ENCODE data around the gene RPTOR.

The RPTOR gene

GRCh38 chr17:80611816-80612215 lies 67.2 kb downstream of the RPTOR start:
- no peak for TF ChIP-seq CTCF (IDR thresholded peaks at IDR 0.05; ENCODE audit: borderline replicate concordance, control extremely low read depth, extremely low read depth, insufficient read depth, missing control alignments)
- DNase-seq (ENCODE audit: low spot score) = no peak
- in situ Hi-C loops (cut with MboI; ENCODE audit: low sequenced_read_pairs, unreplicated experiment) = no loop called here

- DNase-seq (ENCODE audit: low spot score) = no peak
- no peak for TF ChIP-seq CTCF (IDR thresholded peaks at IDR 0.05; ENCODE audit: borderline replicate concordance, control extremely low read depth, extremely low read depth, insufficient read depth, missing control alignments)
- in situ Hi-C loops (cut with MboI; ENCODE audit: low sequenced_read_pairs, unreplicated experiment) = no loop called here
Observed at GRCh38 chr17:80612997-80613731, 68.5 kb downstream of the RPTOR start.

GRCh38 chr17:80613732-80614071 lies 69.1 kb downstream of the RPTOR start:
- in situ Hi-C loops (cut with MboI; ENCODE audit: low sequenced_read_pairs, unreplicated experiment) = no loop called here
- TF ChIP-seq CTCF (IDR thresholded peaks at IDR 0.05; ENCODE audit: borderline replicate concordance, control extremely low read depth, extremely low read depth, insufficient read depth, missing control alignments) = no peak
- DNase-seq (ENCODE audit: low spot score) = no peak

- TF ChIP-seq CTCF (IDR thresholded peaks at IDR 0.05; ENCODE audit: borderline replicate concordance, control extremely low read depth, extremely low read depth, insufficient read depth, missing control alignments) = no peak
- DNase-seq (ENCODE audit: low spot score) = no peak
- in situ Hi-C loops (cut with MboI; ENCODE audit: low sequenced_read_pairs, unreplicated experiment) = no loop called here
Observed at GRCh38 chr17:80614332-80615047, 69.9 kb downstream of the RPTOR start.

GRCh38 chr17:80615376-80615775 lies 70.7 kb downstream of the RPTOR start:
- in situ Hi-C loops (cut with MboI; ENCODE audit: low sequenced_read_pairs, unreplicated experiment) = no loop called here
- TF ChIP-seq CTCF (IDR thresholded peaks at IDR 0.05; ENCODE audit: borderline replicate concordance, control extremely low read depth, extremely low read depth, insufficient read depth, missing control alignments) = no peak
- DNase-seq (ENCODE audit: low spot score) = no peak

- in situ Hi-C loops (cut with MboI; ENCODE audit: low sequenced_read_pairs, unreplicated experiment) = no loop called here
- TF ChIP-seq CTCF (IDR thresholded peaks at IDR 0.05; ENCODE audit: borderline replicate concordance, control extremely low read depth, extremely low read depth, insufficient read depth, missing control alignments) = no peak
- no peak for DNase-seq (ENCODE audit: low spot score)
Observed at GRCh38 chr17:80616705-80617104, 72.1 kb downstream of the RPTOR start.

All from GM13976 (cell line).